ENCODE data around the gene PANK3. TPM values are rescaled to one million over a fixed set of nuclear protein-coding genes. Genes with fewer than 3 reads are reported as not detected.

Gene PANK3
- total RNA-seq, 1 experiment from 2014 or later: 82.6 TPM

GRCh38 chr5:168592014-168592368 is 12.8 kb upstream of the PANK3 start:
- H2BK120ac ChIP-seq (ENCODE audit: low read depth, low read length, poor library complexity, severe bottlenecking): no peak overlapping the region
- no peak overlapping the region for H4K5ac ChIP-seq (ENCODE audit: insufficient read length, low read depth, low read length)
- no peak overlapping the region for H3K23ac ChIP-seq (ENCODE audit: insufficient read length, low read depth, low read length)
- no peak overlapping the region for H2BK12ac ChIP-seq (ENCODE audit: insufficient read length, low read depth, low read length)
- H3K79me1 ChIP-seq (ENCODE audit: insufficient read depth, low read depth, low read length, poor library complexity, severe bottlenecking): no peaks in the 10 kb centered on the region
- no peak overlapping the region for H2AFZ ChIP-seq (ENCODE audit: low read length)
- H3K4me2 ChIP-seq (ENCODE audit: insufficient read depth, insufficient read length, low read length): no peak overlapping the region
- no peak overlapping the region for H2BK20ac ChIP-seq (ENCODE audit: low read depth, low read length, poor library complexity, severe bottlenecking)
- H4K91ac ChIP-seq (ENCODE audit: insufficient read length, low read depth, low read length): no peak overlapping the region
- no peaks in the 10 kb centered on the region for H3K79me2 ChIP-seq (ENCODE audit: insufficient read depth, low read length)
- H3K36me3 Mint-ChIP-seq (ENCODE audit: insufficient read depth in 1 of 3, low read depth in 3 of 3): no peaks in the 10 kb centered on the region
- peaks cover 0 to under 1% of the 10 kb centered on the region in 2 experiments; a peak in 1 of 4 replicates for H3K4me1 Mint-ChIP-seq
- no peak overlapping the region for H3K4me3 Mint-ChIP-seq
- no peak overlapping the region for H2AK5ac ChIP-seq (ENCODE audit: insufficient read length, low read length)
- no peak overlapping the region for H3K9ac ChIP-seq (ENCODE audit: extremely low read depth, insufficient read length, low read length)
- H3K27me3 ChIP-seq (ENCODE audit: insufficient read depth, low read length): no peaks in the 10 kb centered on the region
- no peaks in the 10 kb centered on the region for H3K4me1 ChIP-seq (ENCODE audit: insufficient read depth, low read length)
- no peak for DNase-seq
- H3K23me2 ChIP-seq (ENCODE audit: insufficient read length, low read depth, low read length, poor library complexity, severe bottlenecking): no peaks in the 10 kb centered on the region
- H3K9me3 ChIP-seq (ENCODE audit: control insufficient read depth, low read depth, low read length): no peaks in the 10 kb centered on the region
- no peak overlapping the region for H3K14ac ChIP-seq (ENCODE audit: insufficient read depth, low read length)
- no peak overlapping the region for H3K27ac Mint-ChIP-seq
- H2BK5ac ChIP-seq (ENCODE audit: insufficient read length, low read length): no peak overlapping the region
- TF ChIP-seq CTCF (conservative IDR thresholded peaks at IDR 0.05): no peak
- WGBS (ENCODE audit: extremely low coverage, insufficient read length, low lambda C conversion rate): no CpG with 5 or more reads among the region's 1 CpG
- H3K18ac ChIP-seq (ENCODE audit: insufficient read length, low read depth, low read length): no peak overlapping the region
- H2BK15ac ChIP-seq (ENCODE audit: low read depth, low read length): no peak overlapping the region
- no peak overlapping the region for H3K4ac ChIP-seq (ENCODE audit: low read depth, low read length)
- H3K9me3 Mint-ChIP-seq: no peaks in the 10 kb centered on the region
- no peak overlapping the region for H3K56ac ChIP-seq (ENCODE audit: insufficient read length, low read depth, low read length)
- no peak overlapping the region for H4K8ac ChIP-seq (replicated peaks; ENCODE audit: insufficient read length, low read depth, low read length)
- H3K27ac ChIP-seq (ENCODE audit: insufficient read length, low read depth, low read length): no peak overlapping the region
- H3K27me3 Mint-ChIP-seq (ENCODE audit: low read depth): peaks cover 57% of the 10 kb centered on the region
- no peak overlapping the region for H3T11ph ChIP-seq (ENCODE audit: low read length)
- no peaks in the 10 kb centered on the region for H4K20me1 ChIP-seq (ENCODE audit: control insufficient read depth, insufficient read depth, insufficient read length)
